ENCODE results near the gene CLDN14. TPM values are rescaled to one million over a fixed set of nuclear protein-coding genes. Genes with fewer than 3 reads are reported as not detected.
"Not testable (repeated sequence)": the region's sequence is repeated elsewhere in the genome, so short reads cannot be mapped to it uniquely, and the experiment has no call there.

The CLDN14 gene
- total RNA-seq, 2 donors from 2014 or later = not detected

DNA sequence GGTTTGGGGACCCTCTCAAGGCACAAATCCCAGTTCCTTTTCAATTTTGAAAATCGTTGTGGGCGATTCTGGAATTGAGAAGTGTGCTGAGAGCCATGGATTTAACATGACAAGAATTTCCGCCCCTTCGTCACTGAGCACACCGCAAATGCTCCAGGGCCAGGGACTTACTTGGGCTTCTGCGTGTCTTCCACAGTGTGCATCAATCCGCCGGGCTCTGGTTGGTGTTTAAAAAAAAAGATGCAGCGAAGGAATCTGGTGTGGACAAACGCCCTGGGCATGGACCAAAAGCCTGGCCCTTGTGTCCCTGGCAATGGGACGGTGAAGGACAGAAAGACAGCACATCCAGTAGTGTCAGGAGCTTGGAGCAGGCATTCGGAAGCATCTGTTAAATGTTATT, 696 bp upstream of the CLDN14 start:
- Histone ChIP-seq H3K4me3 (no peak overlapping the region), H3K9me3 (no peaks in the 10 kb centered on the region), H3K4me1 (replicated peaks) (no peaks in the 10 kb centered on the region), H3K36me3 (no peaks in the 10 kb centered on the region), H3K27me3 (replicated peaks; ENCODE audit: insufficient read depth) (no peaks in the 10 kb centered on the region), H3K27ac (no peak overlapping the region)
- 86% methylated on average over 12 of the region's 12 CpGs for WGBS
- DNase-seq (ENCODE audit: low spot score) = no peak
- intact Hi-C loops (cut with DNase I) = loop anchor here (10.0 kb wide), 1 partner anchor 56 kb away; no protein-coding TSS in a partner anchor
- TF ChIP-seq POLR2AphosphoS5 (IDR thresholded peaks at IDR 0.05) (no peak), POLR2A (IDR thresholded peaks at IDR 0.05) (no peak)
- TF ChIP-seq, protein P1, sequence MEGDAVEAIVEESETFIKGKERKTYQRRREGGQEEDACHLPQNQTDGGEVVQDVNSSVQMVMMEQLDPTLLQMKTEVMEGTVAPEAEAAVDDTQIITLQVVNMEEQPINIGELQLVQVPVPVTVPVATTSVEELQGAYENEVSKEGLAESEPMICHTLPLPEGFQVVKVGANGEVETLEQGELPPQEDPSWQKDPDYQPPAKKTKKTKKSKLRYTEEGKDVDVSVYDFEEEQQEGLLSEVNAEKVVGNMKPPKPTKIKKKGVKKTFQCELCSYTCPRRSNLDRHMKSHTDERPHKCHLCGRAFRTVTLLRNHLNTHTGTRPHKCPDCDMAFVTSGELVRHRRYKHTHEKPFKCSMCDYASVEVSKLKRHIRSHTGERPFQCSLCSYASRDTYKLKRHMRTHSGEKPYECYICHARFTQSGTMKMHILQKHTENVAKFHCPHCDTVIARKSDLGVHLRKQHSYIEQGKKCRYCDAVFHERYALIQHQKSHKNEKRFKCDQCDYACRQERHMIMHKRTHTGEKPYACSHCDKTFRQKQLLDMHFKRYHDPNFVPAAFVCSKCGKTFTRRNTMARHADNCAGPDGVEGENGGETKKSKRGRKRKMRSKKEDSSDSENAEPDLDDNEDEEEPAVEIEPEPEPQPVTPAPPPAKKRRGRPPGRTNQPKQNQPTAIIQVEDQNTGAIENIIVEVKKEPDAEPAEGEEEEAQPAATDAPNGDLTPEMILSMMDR (IDR thresholded peaks at IDR 0.05) = no peak

DNA sequence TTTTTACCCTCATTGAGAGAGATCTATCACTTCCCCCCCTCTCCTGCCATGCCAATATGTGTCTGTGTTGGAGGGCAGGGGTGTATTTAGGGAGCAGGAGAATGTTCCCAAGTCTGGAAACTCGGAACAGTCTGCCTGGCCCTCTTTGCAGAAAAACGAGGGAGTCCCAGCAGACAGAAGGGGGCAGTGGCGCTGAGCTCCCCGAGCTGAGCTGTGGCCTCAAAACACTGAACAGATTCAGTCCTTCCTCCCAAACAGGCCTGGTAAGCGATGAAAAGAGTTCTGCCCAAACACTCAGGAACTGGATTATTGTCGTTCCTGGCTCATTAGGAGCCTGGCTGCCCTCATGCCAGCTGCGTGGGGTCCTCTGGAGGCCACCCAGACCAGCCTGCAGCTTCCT, 981 bp downstream of the CLDN14 start:
- WGBS = 28% methylated on average over 7 of the region's 7 CpGs
- Histone ChIP-seq H3K27me3 (replicated peaks; ENCODE audit: insufficient read depth) (no peaks in the 10 kb centered on the region), H3K36me3 (no peaks in the 10 kb centered on the region), H3K27ac (peak overlapping the region in 1 of 2 donors; percentile 13), H3K9me3 (no peaks in the 10 kb centered on the region), H3K4me1 (replicated peaks) (no peaks in the 10 kb centered on the region), H3K4me3 (no peak overlapping the region)
- DNase-seq (ENCODE audit: low spot score) = no peak
- intact Hi-C loops (cut with DNase I) = no loop called here
- TF ChIP-seq POLR2AphosphoS5 (IDR thresholded peaks at IDR 0.05) (no peak), POLR2A (IDR thresholded peaks at IDR 0.05) (no peak)
- TF ChIP-seq, protein P1 (IDR thresholded peaks at IDR 0.05) = peak in 2 of 4 experiments; percentile 3 to 33

DNA sequence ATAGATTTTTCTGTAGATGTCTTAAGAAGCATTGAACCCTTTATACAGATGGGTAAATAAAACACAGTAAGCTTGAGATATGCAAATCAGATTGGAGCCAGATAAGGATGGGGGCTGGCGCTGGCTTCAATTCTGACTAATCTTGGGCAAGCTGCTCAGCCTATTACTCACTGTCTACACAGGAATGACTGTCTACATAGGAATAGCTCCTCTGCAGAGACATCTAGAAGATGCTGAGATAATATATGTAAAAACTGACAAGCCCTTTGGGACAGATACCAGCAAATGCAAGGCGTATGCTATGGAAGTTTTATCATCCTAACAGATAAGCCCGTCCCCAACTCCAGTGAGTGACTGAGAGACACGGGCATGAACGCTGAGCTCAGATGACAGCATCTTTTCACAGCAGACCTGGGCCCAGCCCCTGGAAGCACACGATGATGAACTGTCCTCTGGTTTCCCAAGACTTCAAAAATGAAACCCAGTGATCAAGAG, 1.7 kb downstream of the CLDN14 start:
- no peaks in the 10 kb centered on the region for H3K27me3 ChIP-seq (replicated peaks; ENCODE audit: insufficient read depth)
- H3K36me3 ChIP-seq = no peaks in the 10 kb centered on the region
- no peak for TF ChIP-seq POLR2AphosphoS5 (IDR thresholded peaks at IDR 0.05)
- TF ChIP-seq, protein P1 (IDR thresholded peaks at IDR 0.05) = no peak
- no peak for TF ChIP-seq POLR2A (IDR thresholded peaks at IDR 0.05)
- no peaks in the 10 kb centered on the region for H3K9me3 ChIP-seq
- WGBS = 78% methylated on average over 6 of the region's 6 CpGs
- H3K27ac ChIP-seq = no peak overlapping the region
- no peak overlapping the region for H3K4me3 ChIP-seq
- no peaks in the 10 kb centered on the region for H3K4me1 ChIP-seq (replicated peaks)
- no peak for DNase-seq (ENCODE audit: low spot score)
- intact Hi-C loops (cut with DNase I) = no loop called here

DNA sequence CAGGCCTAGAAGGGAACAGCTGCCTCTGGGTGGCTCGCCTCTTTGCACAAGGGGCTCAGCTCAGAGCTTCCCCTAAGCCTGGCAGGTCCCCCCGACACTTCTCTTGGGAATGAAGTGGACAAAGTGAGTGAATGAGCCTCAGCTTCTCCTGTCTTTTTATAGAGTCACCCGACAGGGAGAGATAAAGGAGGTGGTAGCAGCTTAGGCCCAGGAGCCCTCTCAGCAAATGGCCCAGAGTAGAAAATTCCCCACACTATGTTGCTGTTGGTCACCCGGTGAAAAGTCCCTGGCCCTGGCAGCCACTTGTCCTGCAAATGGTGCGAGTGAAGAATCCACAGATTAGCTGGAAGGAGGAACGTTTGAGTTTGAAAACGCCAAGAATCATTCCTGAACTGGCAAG, 2.4 kb downstream of the CLDN14 start:
- no peak for TF ChIP-seq POLR2AphosphoS5 (IDR thresholded peaks at IDR 0.05)
- TF ChIP-seq, protein P1 (IDR thresholded peaks at IDR 0.05) = no peak
- no peak for TF ChIP-seq POLR2A (IDR thresholded peaks at IDR 0.05)
- 80% methylated on average over 7 of the region's 7 CpGs for WGBS
- no peaks in the 10 kb centered on the region for H3K27me3 ChIP-seq (replicated peaks; ENCODE audit: insufficient read depth)
- intact Hi-C loops (cut with DNase I) = no loop called here
- no peak overlapping the region for H3K27ac ChIP-seq
- no peak overlapping the region for H3K4me3 ChIP-seq
- H3K4me1 ChIP-seq (replicated peaks) = no peaks in the 10 kb centered on the region
- no peaks in the 10 kb centered on the region for H3K9me3 ChIP-seq
- no peak for DNase-seq (ENCODE audit: low spot score)
- H3K36me3 ChIP-seq = no peaks in the 10 kb centered on the region

DNA sequence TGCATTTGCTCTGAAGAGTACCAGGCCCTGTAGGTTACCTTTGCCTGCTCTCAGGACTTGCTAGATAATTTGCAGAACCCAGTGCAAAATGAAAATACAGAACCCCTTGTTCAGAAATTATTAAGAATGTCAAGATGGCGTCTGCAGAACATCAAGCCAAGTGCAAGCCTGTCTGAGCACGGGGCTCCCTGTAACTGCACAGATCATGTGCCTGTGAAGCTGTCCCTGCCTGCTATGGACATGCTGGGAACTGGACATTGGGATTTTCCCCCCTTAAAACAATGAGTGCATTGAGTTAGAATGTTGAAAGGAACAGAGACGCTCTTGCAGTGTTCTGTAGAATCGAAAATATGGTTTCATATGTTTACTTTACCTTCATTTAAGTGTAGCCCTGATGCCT, 2.9 kb downstream of the CLDN14 start:
- no peaks in the 10 kb centered on the region for H3K27me3 ChIP-seq (replicated peaks; ENCODE audit: insufficient read depth)
- TF ChIP-seq, protein P1 (IDR thresholded peaks at IDR 0.05) = no peak
- TF ChIP-seq POLR2A (IDR thresholded peaks at IDR 0.05) (no peak), POLR2AphosphoS5 (IDR thresholded peaks at IDR 0.05) (no peak)

DNA sequence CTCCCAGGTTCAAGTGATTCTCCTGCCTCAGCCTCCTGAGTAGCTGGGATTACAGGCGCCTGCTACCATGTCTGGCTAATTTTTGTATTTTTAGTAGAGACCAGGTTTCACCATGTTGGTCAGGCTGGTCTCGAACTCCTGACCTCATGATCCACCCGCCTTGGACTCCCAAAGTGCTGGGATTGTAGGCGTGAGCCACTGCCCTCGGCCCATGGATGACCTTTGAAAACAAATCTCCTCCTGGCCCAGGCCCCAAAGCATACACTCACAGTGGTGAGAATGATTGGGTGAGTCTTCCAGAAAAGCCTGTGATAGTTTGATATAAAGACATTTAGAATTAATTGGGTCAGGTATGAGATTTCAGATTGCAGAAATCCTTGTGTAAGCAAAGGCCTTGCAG, 3.4 kb downstream of the CLDN14 start:
- intact Hi-C loops (cut with DNase I); H3K9me3 ChIP-seq; H3K4me3 ChIP-seq; DNase-seq (ENCODE audit: low spot score); H3K36me3 ChIP-seq; H3K27me3 ChIP-seq (replicated peaks; ENCODE audit: insufficient read depth); H3K4me1 ChIP-seq (replicated peaks); H3K27ac ChIP-seq: not testable (repeated sequence)
- 88% methylated on average over 5 of the region's 5 CpGs for WGBS

More for the DNA sequence above, 2.9 kb downstream of the CLDN14 start:
- intact Hi-C loops (cut with DNase I) = no loop called here
- DNase-seq (ENCODE audit: low spot score) = no peak
- H3K4me1 ChIP-seq (replicated peaks) = no peaks in the 10 kb centered on the region
- no peaks in the 10 kb centered on the region for H3K9me3 ChIP-seq
- no peak overlapping the region for H3K27ac ChIP-seq
- H3K36me3 ChIP-seq = no peaks in the 10 kb centered on the region
- 69% methylated on average over 4 of the region's 4 CpGs for WGBS
- H3K4me3 ChIP-seq = no peak overlapping the region

Measured in prostate gland (tissue), 2 donors.